Endodermal cell (in vitro differentiated cells): ENCODE data around the gene SRMS. TPM values are rescaled to one million over a fixed set of nuclear protein-coding genes. Genes with fewer than 3 reads are reported as not detected.

Experiments used
- DNase-seq: peaks from one replicate; pipeline ENCODE4 v3.0.0-alpha.2; 2017
- H3K27ac ChIP-seq: 2 replicates; pipeline ENCODE4 v1.5.1; 2013; ENCODE audit warnings: mild to moderate bottlenecking, low read depth, low read length, moderate library complexity
- H3K27me3 ChIP-seq: 2 replicates; pipeline ENCODE4 v1.6.1; 2013; ENCODE audit warnings: mild to moderate bottlenecking, low read length, moderate library complexity; ENCODE audit not compliant: insufficient read depth, control insufficient read depth, poor library complexity, severe bottlenecking
- H3K36me3 ChIP-seq: 2 replicates; pipeline ENCODE4 v1.7.0; 2013; ENCODE audit warnings: mild to moderate bottlenecking, low read length, moderate library complexity; ENCODE audit not compliant: control insufficient read depth, insufficient read depth
- H3K4me1 ChIP-seq: one replicate; pipeline ENCODE4 v1.7.0; 2013; ENCODE audit warnings: low read length; ENCODE audit not compliant: control insufficient read depth, insufficient read depth
- H3K4me3 ChIP-seq: 2 replicates; pipeline ENCODE4 v1.5.1; 2013; ENCODE audit warnings: mild to moderate bottlenecking, low read length, moderate library complexity
- H3K9ac ChIP-seq: 2 replicates; pipeline ENCODE4 v1.6.1; 2013; ENCODE audit warnings: mild to moderate bottlenecking, low read length, moderate library complexity; ENCODE audit not compliant: poor library complexity, severe bottlenecking; ENCODE audit errors: extremely low read depth
- H3K9me3 ChIP-seq: 2 replicates; pipeline ENCODE4 v1.6.1; 2013; ENCODE audit warnings: mild to moderate bottlenecking, low read length, moderate library complexity; ENCODE audit not compliant: control insufficient read depth
- H3K27ac Mint-ChIP-seq: 2 replicates; pipeline ENCODE4 v1.8.0; 2020; ENCODE audit warnings: mixed read lengths
- H3K27me3 Mint-ChIP-seq: 2 replicates; pipeline ENCODE4 v1.8.0; 2021; ENCODE audit warnings: mild to moderate bottlenecking, mixed read lengths; ENCODE audit not compliant: insufficient read depth
- H3K36me3 Mint-ChIP-seq: 2 replicates; pipeline ENCODE4 v1.8.0; 2020; ENCODE audit warnings: low read depth, mixed read lengths
- H3K4me1 Mint-ChIP-seq: 2 replicates; pipeline ENCODE4 v1.8.0; 2020; ENCODE audit warnings: mixed read lengths
- H3K4me3 Mint-ChIP-seq: 2 replicates; pipeline ENCODE4 v1.8.0; 2020; ENCODE audit warnings: mild to moderate bottlenecking, moderate library complexity, mixed read lengths
- H3K9me3 Mint-ChIP-seq: 2 replicates; pipeline ENCODE4 v1.8.0; 2020; ENCODE audit warnings: mild to moderate bottlenecking, mixed read lengths
- WGBS, 2 experiments: methylation state at CpG; one replicate each; pipeline versions ENCODE4 v1.1.5 to v1.1.7; 2013; ENCODE audit warnings: missing lambda C conversion rate in 2 of 2, mixed read lengths in 1 of 2; ENCODE audit not compliant: insufficient coverage in 1 of 2, insufficient read length in 1 of 2; 5-methylcytosine and 5-hydroxymethylcytosine counted together
- total RNA-seq, 2 donors: library from RNA; stranded (reverse); fragmentation: NEBNext Ultra II Directional in 1 of 2; extraction: Animal tissue kit (Norgen Biotek cat#: 25700) in 1 of 2; gene quantifications; 2 replicates in 1 of 2; 3 replicates in 1 of 2; pipeline ENCODE4 v1.2.1, GENCODE V29; 2021
- TF ChIP-seq, protein P1 (sequence below): fragments of 200-600 bp; sonication (generic); conservative IDR thresholded peaks from 2 replicates; pipeline ENCODE4 v1.5.0; 2021; ENCODE audit warnings: antibody characterized with exemption, mild to moderate bottlenecking

The SRMS gene
- total RNA-seq, 2 donors from 2014 or later = not detected

DNA sequence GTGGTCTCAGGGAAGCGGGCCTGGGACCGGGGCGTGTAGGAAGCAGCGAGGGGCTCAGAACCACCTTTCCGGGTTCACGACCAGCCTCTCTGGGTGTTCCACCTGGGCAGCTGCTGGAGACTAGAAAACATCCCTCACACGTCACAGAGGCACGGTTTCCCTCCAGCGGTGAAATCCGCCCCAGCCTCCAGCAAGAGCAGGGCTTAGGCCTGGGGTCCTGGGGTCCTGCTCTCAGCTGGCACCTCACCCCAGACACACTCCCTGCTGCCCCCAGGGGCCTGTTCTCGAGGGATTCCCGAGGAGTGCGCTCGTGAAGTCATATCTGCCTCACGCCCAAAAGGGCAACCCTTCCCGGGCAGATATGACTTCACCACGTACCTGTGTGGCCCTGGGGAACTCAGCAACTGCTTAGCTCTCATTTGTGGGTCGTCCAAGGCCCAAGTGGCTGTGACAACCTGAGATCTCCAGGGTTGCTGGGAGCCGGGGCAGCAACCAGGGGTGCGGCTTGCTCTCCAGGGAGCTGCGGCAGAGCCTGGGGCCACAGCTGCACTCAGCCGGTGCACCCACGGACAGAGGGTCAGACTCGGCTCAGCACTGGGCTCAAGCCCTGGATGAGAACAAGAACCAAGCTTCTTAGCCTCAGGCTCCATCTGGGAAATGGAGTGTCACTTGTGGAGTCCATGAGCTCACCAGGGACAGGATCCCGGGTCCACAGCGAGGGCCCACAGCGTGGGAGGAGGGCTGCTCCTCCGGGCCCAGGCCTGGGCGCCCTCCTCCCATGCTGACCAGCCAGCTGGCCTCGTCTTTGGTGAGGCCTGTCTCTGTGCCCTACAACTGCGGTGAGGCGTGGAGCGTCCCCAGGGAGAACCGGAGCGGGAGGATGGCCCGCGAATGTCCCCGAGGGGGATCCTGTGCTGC, 7.1 kb upstream of the SRMS start:
- no peaks in the 10 kb centered on the region for H3K27me3 Mint-ChIP-seq
- WGBS, 2 experiments = 79 to 87% methylated on average over 25 to 38 of the region's 38 CpGs
- H3K27me3 ChIP-seq = no peaks in the 10 kb centered on the region
- H3K36me3 Mint-ChIP-seq = peaks cover 6% of the 10 kb centered on the region
- H3K36me3 ChIP-seq = peaks cover 3% of the 10 kb centered on the region
- TF ChIP-seq, protein P1, sequence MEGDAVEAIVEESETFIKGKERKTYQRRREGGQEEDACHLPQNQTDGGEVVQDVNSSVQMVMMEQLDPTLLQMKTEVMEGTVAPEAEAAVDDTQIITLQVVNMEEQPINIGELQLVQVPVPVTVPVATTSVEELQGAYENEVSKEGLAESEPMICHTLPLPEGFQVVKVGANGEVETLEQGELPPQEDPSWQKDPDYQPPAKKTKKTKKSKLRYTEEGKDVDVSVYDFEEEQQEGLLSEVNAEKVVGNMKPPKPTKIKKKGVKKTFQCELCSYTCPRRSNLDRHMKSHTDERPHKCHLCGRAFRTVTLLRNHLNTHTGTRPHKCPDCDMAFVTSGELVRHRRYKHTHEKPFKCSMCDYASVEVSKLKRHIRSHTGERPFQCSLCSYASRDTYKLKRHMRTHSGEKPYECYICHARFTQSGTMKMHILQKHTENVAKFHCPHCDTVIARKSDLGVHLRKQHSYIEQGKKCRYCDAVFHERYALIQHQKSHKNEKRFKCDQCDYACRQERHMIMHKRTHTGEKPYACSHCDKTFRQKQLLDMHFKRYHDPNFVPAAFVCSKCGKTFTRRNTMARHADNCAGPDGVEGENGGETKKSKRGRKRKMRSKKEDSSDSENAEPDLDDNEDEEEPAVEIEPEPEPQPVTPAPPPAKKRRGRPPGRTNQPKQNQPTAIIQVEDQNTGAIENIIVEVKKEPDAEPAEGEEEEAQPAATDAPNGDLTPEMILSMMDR = no peak
- no peaks in the 10 kb centered on the region for H3K9me3 ChIP-seq
- H3K4me3 Mint-ChIP-seq = peak overlapping the region; percentile 63
- peak; percentile 67 for DNase-seq
- H3K27ac ChIP-seq = no peak overlapping the region
- no peaks in the 10 kb centered on the region for H3K9me3 Mint-ChIP-seq
- no peaks in the 10 kb centered on the region for H3K4me1 Mint-ChIP-seq
- H3K4me3 ChIP-seq = no peak overlapping the region
- H3K9ac ChIP-seq = no peak overlapping the region
- H3K27ac Mint-ChIP-seq = no peak overlapping the region
- no peaks in the 10 kb centered on the region for H3K4me1 ChIP-seq

DNA sequence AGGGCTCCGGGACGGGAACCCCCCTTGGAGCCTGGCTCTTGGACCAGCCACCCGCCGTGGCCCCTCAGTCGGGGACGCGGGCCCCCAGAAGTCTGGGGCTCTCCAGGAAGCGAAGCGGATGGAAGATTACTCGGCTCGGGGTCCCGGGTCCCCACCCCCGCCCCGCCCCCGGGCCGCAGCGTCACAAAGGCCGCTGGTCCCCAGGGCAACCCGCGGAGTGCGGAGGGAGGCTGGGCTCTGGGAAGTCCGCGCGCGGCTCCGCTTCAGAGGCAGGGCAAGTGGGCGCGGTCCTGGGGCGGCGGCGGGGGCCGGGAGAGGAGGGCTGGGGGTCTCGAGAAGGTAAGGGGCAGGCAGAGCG, 6.4 kb upstream of the SRMS start, which contains the start of gene FNDC11:
Gene FNDC11 (plus strand): TSS at position 227 of the 358 bp plus-strand sequence. CDS start 1,505 bp downstream, outside the sequence.
- Histone ChIP-seq H3K9ac (peak within 1 kb of the TSS; percentile 34), H3K9me3 (no peaks in the 10 kb centered on the region), H3K27ac (peak within 1 kb of the TSS; percentile 72), H3K36me3 (peaks cover 3% of the 10 kb centered on the region), H3K4me3 (peak within 1 kb of the TSS; percentile 77), H3K27me3 (no peaks in the 10 kb centered on the region), H3K4me1 (no peaks in the 10 kb centered on the region)
- no peaks in the 10 kb centered on the region for H3K9me3 Mint-ChIP-seq
- DNase-seq = peak; percentile 89
- H3K4me1 Mint-ChIP-seq = no peaks in the 10 kb centered on the region
- 2 to 5% methylated on average over 19 to 34 of the region's 34 CpGs for WGBS, 2 experiments
- no peaks in the 10 kb centered on the region for H3K27me3 Mint-ChIP-seq
- TF ChIP-seq, protein P1 = no peak
- peaks cover 3% of the 10 kb centered on the region for H3K36me3 Mint-ChIP-seq
- H3K4me3 Mint-ChIP-seq = peak within 1 kb of the TSS; percentile 63
- no peak within 1 kb of the TSS for H3K27ac Mint-ChIP-seq

DNA sequence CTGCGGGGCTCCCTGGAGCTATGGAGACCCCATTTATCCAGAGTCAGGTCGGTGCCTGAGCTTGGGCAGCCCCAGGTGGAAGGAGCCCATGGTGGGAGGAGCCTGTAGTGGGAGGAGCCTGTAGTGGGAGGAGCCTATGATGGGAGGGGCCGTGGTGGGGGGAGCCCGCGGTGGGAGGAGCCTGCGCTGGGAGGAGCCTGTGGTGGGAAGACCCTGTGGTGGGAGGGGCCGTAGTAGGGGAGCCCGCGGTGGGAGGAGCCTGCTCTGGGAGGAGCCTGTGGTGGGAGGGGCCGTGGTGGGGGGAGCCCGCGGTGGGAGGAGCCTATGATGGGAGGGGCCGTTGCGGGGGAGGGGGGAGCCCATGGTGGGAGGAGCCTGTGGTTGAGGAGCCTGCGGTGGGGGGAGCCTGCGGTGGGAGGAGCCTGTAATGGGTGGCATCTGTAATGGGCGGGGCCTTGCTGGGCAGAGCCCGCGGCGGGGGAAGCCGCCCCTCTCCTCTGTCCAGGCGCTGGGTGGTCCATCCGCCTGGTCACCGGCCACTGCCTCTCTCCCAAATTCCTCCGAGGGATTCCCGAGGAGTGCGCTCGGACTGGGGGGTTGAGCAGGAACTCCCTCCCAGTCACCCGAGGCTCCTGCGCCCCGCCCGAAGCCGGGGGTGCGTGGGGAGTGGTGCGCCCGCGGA, 5.8 kb upstream of the SRMS start:
- peak overlapping the region; percentile 72 for H3K27ac ChIP-seq
- H3K4me3 ChIP-seq = peak overlapping the region; percentile 77
- no peaks in the 10 kb centered on the region for H3K36me3 ChIP-seq
- TF ChIP-seq, protein P1 = no peak
- peak overlapping the region; percentile 63 for H3K4me3 Mint-ChIP-seq
- H3K27me3 ChIP-seq = no peaks in the 10 kb centered on the region
- peak overlapping the region; percentile 34 for H3K9ac ChIP-seq
- no peaks in the 10 kb centered on the region for H3K4me1 ChIP-seq
- H3K9me3 Mint-ChIP-seq = no peaks in the 10 kb centered on the region
- WGBS, 2 experiments = 3 to 5% methylated on average over 13 to 34 of the region's 37 CpGs
- no peaks in the 10 kb centered on the region for H3K36me3 Mint-ChIP-seq
- H3K27me3 Mint-ChIP-seq = no peaks in the 10 kb centered on the region
- DNase-seq = peak; percentile 99
- H3K4me1 Mint-ChIP-seq = no peaks in the 10 kb centered on the region
- H3K9me3 ChIP-seq = no peaks in the 10 kb centered on the region
- H3K27ac Mint-ChIP-seq = no peak overlapping the region
